Esophagus squamous epithelium (tissue), 5 donors: ENCODE data around the gene BACE1-AS. TPM values are rescaled to one million over a fixed set of nuclear protein-coding genes. Genes with fewer than 3 reads are reported as not detected.
A peak's percentile ranks its signal among the peaks of the same experiment; 100 is the strongest.

ENCODE experiments used
- DNase-seq: peaks from one replicate; lab custom pipeline; 2025; lab: John Stamatoyannopoulos, UW
- H3K27ac ChIP-seq, 4 donors: fragments of 200-600 bp; sonication (generic); one replicate each; pipeline ENCODE4 v1.5.1; 2016 to 2019; ENCODE audit warnings: mild to moderate bottlenecking in 1 of 4
- H3K27me3 ChIP-seq, 4 donors: fragments of 200-600 bp; sonication (generic); 1 replicate in 3 of 4; 2 replicates in 1 of 4; pipeline versions ENCODE4 v1.5.1 to v1.6.0; 2017 to 2021; ENCODE audit warnings: antibody characterized with exemption in 1 of 4
- H3K36me3 ChIP-seq, 3 donors: fragments of 200-600 bp; sonication (generic); one replicate each; pipeline ENCODE4 v1.5.1; 2016 to 2019
- H3K4me1 ChIP-seq, 3 donors: fragments of 200-600 bp; sonication (generic); one replicate each; pipeline ENCODE4 v1.5.1; 2017 to 2019
- H3K4me3 ChIP-seq, 4 donors: fragments of 200-600 bp; sonication (generic); 1 replicate in 3 of 4; 2 replicates in 1 of 4; pipeline ENCODE4 v1.5.1; 2016 to 2019; ENCODE audit warnings: mild to moderate bottlenecking in 2 of 4, moderate library complexity in 1 of 4
- H3K9me3 ChIP-seq, 3 donors: fragments of 200-600 bp; sonication (generic); one replicate each; pipeline ENCODE4 v1.5.1; 2016 to 2019
- CTCF ChIP-seq, 6 experiments: fragments of 450-650 bp in 4 of 6; fragments of 200-600 bp in 2 of 6; sonication (generic) in 2 of 6; IDR thresholded peaks; one replicate each; pipeline ENCODE4 v1.5.1; 2016 to 2019; ENCODE audit warnings: antibody characterized with exemption in 6 of 6, mild to moderate bottlenecking in 4 of 6, moderate library complexity in 4 of 6
- POLR2A ChIP-seq, 4 donors: fragments of 450-650 bp; IDR thresholded peaks; one replicate each; pipeline ENCODE4 v1.6.1; 2017; ENCODE audit warnings: antibody characterized with exemption in 4 of 4, mild to moderate bottlenecking in 4 of 4, moderate library complexity in 3 of 4
- WGBS, 2 donors: methylation state at CpG; one replicate each; pipeline ENCODE4 v1.1.5; 2018; 5-methylcytosine and 5-hydroxymethylcytosine counted together
- intact Hi-C: fragments of 100-400 bp; cut with DNase I; formaldehyde crosslinking; loops from one replicate; pipeline ENCODE4 v1.15.0; 2022
- total RNA-seq, 4 donors: library from RNA; depleted of rRNA; stranded (reverse); fragments of >200 nt; gene quantifications; one replicate each; pipeline ENCODE4 v1.1.0, GENCODE V29; 2016
- donor health status: DM: yes; HTN: yes; CAD: no.

Gene BACE1-AS
- total RNA-seq, 4 donors from 2014 or later = 2.0 to 5.7 (median 3.6) TPM

- H3K36me3 ChIP-seq = peaks cover 5 to 59% (median 7%) of the 10 kb centered on the region in 3 donors
- TF ChIP-seq POLR2A (IDR thresholded peaks at IDR 0.05) (no peak), CTCF (IDR thresholded peaks at IDR 0.05) (no peak)
- DNase-seq = no peak
- H3K4me1 ChIP-seq = peaks cover 0 to 12% (median 11%) of the 10 kb centered on the region in 3 donors
- no peaks in the 10 kb centered on the region for H3K27me3 ChIP-seq
- H3K4me3 ChIP-seq = no peak overlapping the region
- WGBS, 2 donors = 80 to 83% methylated on average over 4 of the region's 4 CpGs
- H3K27ac ChIP-seq = no peak overlapping the region
- H3K9me3 ChIP-seq = no peaks in the 10 kb centered on the region
- intact Hi-C loops = no loop called here
Measured at GRCh38 chr11:117279711-117280376, 11.3 kb upstream of the BACE1-AS start.

- Histone ChIP-seq H3K4me3 (no peak overlapping the region), H3K27me3 (no peaks in the 10 kb centered on the region), H3K9me3 (no peaks in the 10 kb centered on the region), H3K4me1 (peaks cover 0 to 12% (median 11%) of the 10 kb centered on the region in 3 donors), H3K27ac (peak overlapping the region in 1 of 4 donors; percentile 15), H3K36me3 (peaks cover 7 to 64% (median 11%) of the 10 kb centered on the region in 3 donors)
- no peak for DNase-seq
- intact Hi-C loops = no loop called here
- no peak for TF ChIP-seq POLR2A (IDR thresholded peaks at IDR 0.05)
- TF ChIP-seq CTCF (IDR thresholded peaks at IDR 0.05) = no peak
- 25 to 32% methylated on average over 5 to 6 of the region's 6 CpGs for WGBS, 2 donors
Measured at GRCh38 chr11:117281159-117281558, 10.0 kb upstream of the BACE1-AS start.

DNA sequence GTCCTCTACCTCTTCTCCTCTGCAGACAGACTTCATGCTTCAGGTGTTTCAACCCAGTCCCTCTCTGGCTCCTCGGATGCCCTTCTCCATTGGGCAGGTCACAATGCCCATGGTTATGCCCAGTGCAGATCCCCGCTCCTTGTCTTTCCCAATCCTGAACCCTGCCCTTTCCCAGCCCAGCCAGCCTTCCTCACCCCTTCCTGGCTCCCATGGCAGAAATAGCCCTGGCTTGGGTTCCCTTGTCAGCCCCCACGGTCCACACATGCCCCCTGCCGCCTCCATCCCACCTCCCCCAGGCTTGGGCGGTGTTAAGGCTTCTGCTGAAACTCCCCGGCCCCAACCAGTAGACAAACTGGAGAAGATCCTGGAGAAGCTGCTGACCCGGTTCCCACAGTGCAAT lies 9.3 kb upstream of the BACE1-AS start:
- Histone ChIP-seq H3K4me3 (no peak overlapping the region), H3K9me3 (no peaks in the 10 kb centered on the region), H3K27me3 (no peaks in the 10 kb centered on the region), H3K4me1 (peaks cover 0 to 12% (median 11%) of the 10 kb centered on the region in 3 donors), H3K27ac (no peak overlapping the region), H3K36me3 (peaks cover 7 to 71% (median 13%) of the 10 kb centered on the region in 3 donors)
- TF ChIP-seq CTCF (IDR thresholded peaks at IDR 0.05) (no peak), POLR2A (IDR thresholded peaks at IDR 0.05) (no peak)
- 91 to 93% methylated on average over 6 to 7 of the region's 7 CpGs for WGBS, 2 donors
- intact Hi-C loops = no loop called here
- no peak for DNase-seq

DNA sequence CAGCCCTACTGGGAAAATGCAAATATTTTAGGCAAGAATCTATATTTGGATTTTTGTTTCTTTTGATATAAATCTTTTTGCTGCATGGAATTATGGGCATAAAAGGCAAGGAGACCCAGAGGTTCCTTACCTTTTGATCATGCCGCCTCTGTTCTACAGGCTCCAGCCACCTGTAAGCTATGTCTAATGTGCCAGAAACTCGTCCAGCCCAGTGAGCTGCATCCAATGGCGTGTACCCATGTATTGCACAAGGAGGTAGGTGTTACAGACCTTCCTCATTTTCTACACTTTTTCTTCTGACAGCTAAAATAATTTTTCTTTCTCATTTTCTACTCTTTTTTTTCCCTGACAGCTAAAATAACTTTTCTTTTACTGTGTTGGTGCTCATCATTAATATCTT lies 8.2 kb upstream of the BACE1-AS start:
- WGBS, 2 donors = 86 to 90% methylated on average over 3 of the region's 3 CpGs
- Histone ChIP-seq H3K9me3 (no peaks in the 10 kb centered on the region), H3K4me1 (peaks cover 0 to 12% (median 11%) of the 10 kb centered on the region in 3 donors), H3K27ac (no peak overlapping the region), H3K27me3 (no peaks in the 10 kb centered on the region), H3K36me3 (peaks cover 7 to 82% (median 20%) of the 10 kb centered on the region in 3 donors), H3K4me3 (no peak overlapping the region)
- intact Hi-C loops = no loop called here
- no peak for DNase-seq
- no peak for TF ChIP-seq CTCF (IDR thresholded peaks at IDR 0.05)
- TF ChIP-seq POLR2A (IDR thresholded peaks at IDR 0.05) = no peak

- DNase-seq = no peak
- H3K36me3 ChIP-seq = peaks cover 7 to 93% (median 20%) of the 10 kb centered on the region in 3 donors
- 95 to 100% methylated on average over 2 of the region's 2 CpGs for WGBS, 2 donors
- peaks cover 0 to 12% (median 7%) of the 10 kb centered on the region in 3 donors for H3K4me1 ChIP-seq
- no peaks in the 10 kb centered on the region for H3K9me3 ChIP-seq
- no peak for TF ChIP-seq POLR2A (IDR thresholded peaks at IDR 0.05)
- TF ChIP-seq CTCF (IDR thresholded peaks at IDR 0.05) = no peak
- no peaks in the 10 kb centered on the region for H3K27me3 ChIP-seq
- H3K4me3 ChIP-seq = no peak overlapping the region
- H3K27ac ChIP-seq = no peak overlapping the region
- intact Hi-C loops = no loop called here
Measured at GRCh38 chr11:117284053-117284452, 7.1 kb upstream of the BACE1-AS start.
